Thyroid gland (tissue), 4 donors: Measurements from ENCODE around the gene ZNF467.

ENCODE experiments used
- CTCF ChIP-seq, 6 experiments: fragments of 200-600 bp in 3 of 6; fragments of 450-650 bp in 3 of 6; sonication (generic) in 3 of 6; IDR thresholded peaks; one replicate each; pipeline ENCODE4 v1.5.1; 2016 to 2019; ENCODE audit warnings: antibody characterized with exemption in 6 of 6, mild to moderate bottlenecking in 2 of 6, inconsistent platforms in 1 of 6, moderate library complexity in 1 of 6
- POLR2A ChIP-seq, 2 donors: fragments of 450-650 bp; IDR thresholded peaks; one replicate each; pipeline ENCODE4 v1.6.1; 2017; ENCODE audit warnings: antibody characterized with exemption in 2 of 2, mild to moderate bottlenecking in 2 of 2, moderate library complexity in 1 of 2

DNA sequence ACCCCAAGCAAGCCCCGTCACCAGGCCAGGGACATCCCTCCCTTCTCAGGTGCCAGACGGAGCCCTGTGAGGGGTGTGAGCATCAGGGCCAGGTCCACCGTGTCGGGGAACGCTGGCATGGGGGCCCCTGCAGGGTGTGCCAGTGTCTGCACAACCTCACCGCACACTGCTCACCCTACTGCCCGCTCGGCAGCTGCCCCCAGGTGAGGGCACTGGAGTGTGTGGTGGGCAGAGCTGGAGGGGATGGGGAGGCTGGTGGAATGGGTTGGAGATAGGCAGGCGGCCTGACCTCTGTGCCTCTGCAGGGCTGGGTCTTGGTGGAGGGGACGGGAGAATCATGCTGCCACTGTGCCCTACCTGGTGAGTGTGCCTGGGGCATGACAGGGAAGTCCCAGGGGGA, 19.9 kb upstream of the ZNF467 start:
- TF ChIP-seq CTCF (IDR thresholded peaks at IDR 0.05) (no peak), POLR2A (IDR thresholded peaks at IDR 0.05) (no peak)
